SK-N-SH treated with all-trans-retinoic acid at 6 μM for 48 hours (cell line): Measurements from ENCODE around the gene SDK2.

Experiments used
- ATAC-seq: fragments of 200-7000 bp; cut with Tn5 transposase; 3 replicates; pipeline ENCODE4 v1.9.1; 2020; ENCODE audit warnings: mild to moderate bottlenecking, moderate library complexity
- BACH2 ChIP-seq: fragments of 250-450 bp; sonication (Bioruptor Pico); IDR thresholded peaks from 2 replicates; pipeline ENCODE4 v1.9.0; 2021; ENCODE audit warnings: mild to moderate bottlenecking, borderline replicate concordance
- CREB5 ChIP-seq: fragments of 250-450 bp; sonication (Bioruptor Pico); IDR thresholded peaks from 2 replicates; pipeline ENCODE4 v1.5.1; 2020; ENCODE audit warnings: low read depth, mild to moderate bottlenecking, moderate library complexity
- CSDC2 ChIP-seq: fragments of 250-450 bp; sonication (Bioruptor Pico); IDR thresholded peaks from 2 replicates; pipeline ENCODE4 v1.5.0; 2020; ENCODE audit warnings: mild to moderate bottlenecking, moderate library complexity
- GLIS3 ChIP-seq: fragments of 250-450 bp; sonication (Bioruptor Pico); IDR thresholded peaks from 2 replicates; pipeline ENCODE4 v1.5.0; 2020; ENCODE audit warnings: mild to moderate bottlenecking, moderate library complexity
- OSR1 ChIP-seq: fragments of 250-450 bp; sonication (Bioruptor Pico); IDR thresholded peaks from 2 replicates; pipeline ENCODE4 v1.8.0; 2022; ENCODE audit warnings: moderate library complexity, mild to moderate bottlenecking, inconsistent platforms
- PPARA ChIP-seq: fragments of 250-450 bp; sonication (Bioruptor Pico); IDR thresholded peaks from 2 replicates; pipeline ENCODE4 v1.5.0; 2020; ENCODE audit warnings: mild to moderate bottlenecking, borderline replicate concordance
- RARB ChIP-seq: fragments of 250-450 bp; sonication (Bioruptor Pico); IDR thresholded peaks from 2 replicates; pipeline ENCODE4 v1.8.0; 2021; ENCODE audit warnings: mild to moderate bottlenecking, moderate library complexity
- TCF4 ChIP-seq: fragments of 250-450 bp; sonication (Bioruptor Pico); IDR thresholded peaks from 2 replicates; pipeline ENCODE4 v1.8.0; 2021; ENCODE audit warnings: mild to moderate bottlenecking, moderate library complexity, borderline replicate concordance
- TOX ChIP-seq: fragments of 250-450 bp; sonication (Bioruptor Pico); IDR thresholded peaks from 2 replicates; pipeline ENCODE4 v1.8.0; 2021; ENCODE audit warnings: mild to moderate bottlenecking, moderate library complexity, borderline replicate concordance
- ZC3H10 ChIP-seq: fragments of 250-450 bp; sonication (Bioruptor Pico); IDR thresholded peaks from 2 replicates; pipeline ENCODE4 v1.5.1; 2021; ENCODE audit warnings: mild to moderate bottlenecking, moderate library complexity
- ZFP3 ChIP-seq: fragments of 250-450 bp; sonication (Bioruptor Pico); IDR thresholded peaks from 2 replicates; pipeline ENCODE4 v1.5.0; 2020; ENCODE audit warnings: mild to moderate bottlenecking, moderate library complexity
- ZFP30 ChIP-seq: fragments of 450-650 bp; formaldehyde crosslinking; IDR thresholded peaks from 2 replicates; pipeline ENCODE4 v1.5.0; 2022; ENCODE audit warnings: mild to moderate bottlenecking, moderate library complexity
- ZNF565 ChIP-seq: fragments of 450-650 bp; formaldehyde crosslinking; conservative IDR thresholded peaks from 2 replicates; pipeline ENCODE4 v1.5.0; 2020; ENCODE audit warnings: low read depth, mild to moderate bottlenecking, moderate library complexity
- ZNF70 ChIP-seq: fragments of 450-650 bp; formaldehyde crosslinking; IDR thresholded peaks from 2 replicates; pipeline ENCODE4 v1.5.0; 2020; ENCODE audit warnings: mild to moderate bottlenecking, moderate library complexity
- ZNF8 ChIP-seq: fragments of 450-650 bp; formaldehyde crosslinking; IDR thresholded peaks from 2 replicates; pipeline ENCODE4 v1.5.0; 2020; ENCODE audit warnings: mild to moderate bottlenecking, moderate library complexity
- TF ChIP-seq, protein P1 (sequence below): fragments of 250-450 bp; sonication (Bioruptor Pico); IDR thresholded peaks from 2 replicates; pipeline ENCODE4 v1.8.0; 2020; ENCODE audit warnings: mild to moderate bottlenecking, moderate library complexity, borderline replicate concordance
- TF ChIP-seq, protein P2 (sequence below): fragments of 250-450 bp; sonication (Bioruptor Pico); IDR thresholded peaks from 2 replicates; pipeline ENCODE4 v1.8.0; 2021; ENCODE audit warnings: low read depth, mild to moderate bottlenecking, moderate library complexity, borderline replicate concordance
- TF ChIP-seq, protein P3 (sequence below): fragments of 250-450 bp; sonication (Bioruptor Pico); IDR thresholded peaks from 2 replicates; pipeline ENCODE4 v1.5.0; 2020; ENCODE audit warnings: mild to moderate bottlenecking, moderate library complexity
- TF ChIP-seq, protein P4 (sequence below): fragments of 250-450 bp; sonication (Bioruptor Pico); IDR thresholded peaks from 2 replicates; pipeline ENCODE4 v1.5.1; 2021; ENCODE audit warnings: mild to moderate bottlenecking, moderate library complexity

SDK2 gene

DNA sequence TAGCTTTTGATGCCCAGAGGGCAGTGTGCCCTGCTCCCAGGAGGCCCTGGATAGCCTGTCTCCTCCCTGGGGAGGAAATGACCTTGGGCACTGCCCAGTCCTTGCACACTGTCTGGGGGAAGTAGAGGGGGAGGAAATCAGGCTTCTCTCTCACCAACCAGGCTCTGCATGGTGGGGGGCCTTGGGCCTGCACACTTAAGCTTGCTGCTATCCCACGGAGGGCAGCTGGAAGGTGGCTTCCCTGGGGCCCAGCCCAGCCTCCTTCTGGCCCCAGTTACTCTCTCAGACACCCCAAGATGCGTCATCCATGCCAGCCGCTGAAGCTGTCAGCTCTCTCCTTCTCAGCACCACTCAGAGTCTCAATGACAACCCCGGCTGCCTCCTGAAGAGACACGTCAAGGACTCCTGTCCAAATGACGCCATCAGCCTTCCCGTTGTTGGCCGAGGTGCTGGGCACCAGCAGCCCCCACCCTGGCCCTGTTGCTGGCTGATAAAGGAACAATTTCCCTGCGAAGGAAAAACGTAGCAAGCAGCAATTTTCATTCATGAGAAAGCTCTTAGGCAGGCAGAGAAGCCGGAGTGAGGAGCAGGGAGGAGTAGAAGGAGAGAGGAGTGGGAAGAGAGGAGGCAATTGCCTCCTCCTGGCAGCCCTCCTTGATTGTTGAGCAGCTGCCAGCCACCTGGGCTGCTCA is 95.5 kb downstream of the SDK2 start:
- TF ChIP-seq ZC3H10 (CRISPR knock-in tag) (no peak), ZNF565 (CRISPR knock-in tag) (no peak), ZNF8 (CRISPR knock-in tag) (no peak), OSR1 (CRISPR knock-in tag) (no peak), PPARA (no peak), CSDC2 (CRISPR knock-in tag) (no peak), BACH2 (CRISPR knock-in tag) (no peak), ZFP3 (CRISPR knock-in tag) (no peak), ZFP30 (no peak), TOX (CRISPR knock-in tag) (no peak), CREB5 (CRISPR knock-in tag) (no peak), TCF4 (CRISPR knock-in tag) (no peak), GLIS3 (CRISPR knock-in tag) (no peak)
- TF ChIP-seq, protein P1, sequence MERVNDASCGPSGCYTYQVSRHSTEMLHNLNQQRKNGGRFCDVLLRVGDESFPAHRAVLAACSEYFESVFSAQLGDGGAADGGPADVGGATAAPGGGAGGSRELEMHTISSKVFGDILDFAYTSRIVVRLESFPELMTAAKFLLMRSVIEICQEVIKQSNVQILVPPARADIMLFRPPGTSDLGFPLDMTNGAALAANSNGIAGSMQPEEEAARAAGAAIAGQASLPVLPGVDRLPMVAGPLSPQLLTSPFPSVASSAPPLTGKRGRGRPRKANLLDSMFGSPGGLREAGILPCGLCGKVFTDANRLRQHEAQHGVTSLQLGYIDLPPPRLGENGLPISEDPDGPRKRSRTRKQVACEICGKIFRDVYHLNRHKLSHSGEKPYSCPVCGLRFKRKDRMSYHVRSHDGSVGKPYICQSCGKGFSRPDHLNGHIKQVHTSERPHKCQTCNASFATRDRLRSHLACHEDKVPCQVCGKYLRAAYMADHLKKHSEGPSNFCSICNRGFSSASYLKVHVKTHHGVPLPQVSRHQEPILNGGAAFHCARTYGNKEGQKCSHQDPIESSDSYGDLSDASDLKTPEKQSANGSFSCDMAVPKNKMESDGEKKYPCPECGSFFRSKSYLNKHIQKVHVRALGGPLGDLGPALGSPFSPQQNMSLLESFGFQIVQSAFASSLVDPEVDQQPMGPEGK = no peak
- TF ChIP-seq, protein P2, sequence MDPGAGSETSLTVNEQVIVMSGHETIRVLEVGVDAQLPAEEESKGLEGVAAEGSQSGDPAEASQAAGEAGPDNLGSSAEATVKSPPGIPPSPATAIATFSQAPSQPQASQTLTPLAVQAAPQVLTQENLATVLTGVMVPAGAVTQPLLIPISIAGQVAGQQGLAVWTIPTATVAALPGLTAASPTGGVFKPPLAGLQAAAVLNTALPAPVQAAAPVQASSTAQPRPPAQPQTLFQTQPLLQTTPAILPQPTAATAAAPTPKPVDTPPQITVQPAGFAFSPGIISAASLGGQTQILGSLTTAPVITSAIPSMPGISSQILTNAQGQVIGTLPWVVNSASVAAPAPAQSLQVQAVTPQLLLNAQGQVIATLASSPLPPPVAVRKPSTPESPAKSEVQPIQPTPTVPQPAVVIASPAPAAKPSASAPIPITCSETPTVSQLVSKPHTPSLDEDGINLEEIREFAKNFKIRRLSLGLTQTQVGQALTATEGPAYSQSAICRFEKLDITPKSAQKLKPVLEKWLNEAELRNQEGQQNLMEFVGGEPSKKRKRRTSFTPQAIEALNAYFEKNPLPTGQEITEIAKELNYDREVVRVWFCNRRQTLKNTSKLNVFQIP (CRISPR knock-in tag) = no peak
- TF ChIP-seq, protein P3, sequence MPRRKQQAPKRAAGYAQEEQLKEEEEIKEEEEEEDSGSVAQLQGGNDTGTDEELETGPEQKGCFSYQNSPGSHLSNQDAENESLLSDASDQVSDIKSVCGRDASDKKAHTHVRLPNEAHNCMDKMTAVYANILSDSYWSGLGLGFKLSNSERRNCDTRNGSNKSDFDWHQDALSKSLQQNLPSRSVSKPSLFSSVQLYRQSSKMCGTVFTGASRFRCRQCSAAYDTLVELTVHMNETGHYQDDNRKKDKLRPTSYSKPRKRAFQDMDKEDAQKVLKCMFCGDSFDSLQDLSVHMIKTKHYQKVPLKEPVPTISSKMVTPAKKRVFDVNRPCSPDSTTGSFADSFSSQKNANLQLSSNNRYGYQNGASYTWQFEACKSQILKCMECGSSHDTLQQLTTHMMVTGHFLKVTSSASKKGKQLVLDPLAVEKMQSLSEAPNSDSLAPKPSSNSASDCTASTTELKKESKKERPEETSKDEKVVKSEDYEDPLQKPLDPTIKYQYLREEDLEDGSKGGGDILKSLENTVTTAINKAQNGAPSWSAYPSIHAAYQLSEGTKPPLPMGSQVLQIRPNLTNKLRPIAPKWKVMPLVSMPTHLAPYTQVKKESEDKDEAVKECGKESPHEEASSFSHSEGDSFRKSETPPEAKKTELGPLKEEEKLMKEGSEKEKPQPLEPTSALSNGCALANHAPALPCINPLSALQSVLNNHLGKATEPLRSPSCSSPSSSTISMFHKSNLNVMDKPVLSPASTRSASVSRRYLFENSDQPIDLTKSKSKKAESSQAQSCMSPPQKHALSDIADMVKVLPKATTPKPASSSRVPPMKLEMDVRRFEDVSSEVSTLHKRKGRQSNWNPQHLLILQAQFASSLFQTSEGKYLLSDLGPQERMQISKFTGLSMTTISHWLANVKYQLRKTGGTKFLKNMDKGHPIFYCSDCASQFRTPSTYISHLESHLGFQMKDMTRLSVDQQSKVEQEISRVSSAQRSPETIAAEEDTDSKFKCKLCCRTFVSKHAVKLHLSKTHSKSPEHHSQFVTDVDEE (CRISPR knock-in tag) = no peak
- TF ChIP-seq, protein P4, sequence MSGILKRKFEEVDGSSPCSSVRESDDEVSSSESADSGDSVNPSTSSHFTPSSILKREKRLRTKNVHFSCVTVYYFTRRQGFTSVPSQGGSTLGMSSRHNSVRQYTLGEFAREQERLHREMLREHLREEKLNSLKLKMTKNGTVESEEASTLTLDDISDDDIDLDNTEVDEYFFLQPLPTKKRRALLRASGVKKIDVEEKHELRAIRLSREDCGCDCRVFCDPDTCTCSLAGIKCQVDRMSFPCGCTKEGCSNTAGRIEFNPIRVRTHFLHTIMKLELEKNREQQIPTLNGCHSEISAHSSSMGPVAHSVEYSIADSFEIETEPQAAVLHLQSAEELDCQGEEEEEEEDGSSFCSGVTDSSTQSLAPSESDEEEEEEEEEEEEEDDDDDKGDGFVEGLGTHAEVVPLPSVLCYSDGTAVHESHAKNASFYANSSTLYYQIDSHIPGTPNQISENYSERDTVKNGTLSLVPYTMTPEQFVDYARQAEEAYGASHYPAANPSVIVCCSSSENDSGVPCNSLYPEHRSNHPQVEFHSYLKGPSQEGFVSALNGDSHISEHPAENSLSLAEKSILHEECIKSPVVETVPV (CRISPR knock-in tag) = no peak
- ATAC-seq = no peak

DNA sequence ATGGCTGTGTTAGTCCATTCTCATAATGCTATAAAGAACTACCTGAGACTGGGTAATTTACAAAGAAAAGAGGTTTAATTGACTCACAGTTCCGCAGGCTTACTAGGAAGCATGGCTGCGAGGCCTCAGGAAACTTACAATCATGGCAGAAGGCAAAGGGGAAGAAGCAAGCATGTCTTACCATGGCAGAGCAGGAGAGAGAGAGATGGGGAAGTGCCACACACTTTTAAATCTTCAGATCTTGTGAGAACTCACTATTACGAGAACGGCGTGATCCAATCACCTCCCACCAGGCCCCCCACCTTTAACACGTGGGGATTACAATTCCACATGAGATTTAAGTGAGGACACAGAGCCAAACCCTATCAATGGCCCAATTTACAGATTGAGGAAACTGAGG is 96.5 kb downstream of the SDK2 start:
- ATAC-seq = no peak
- TF ChIP-seq TCF4 (CRISPR knock-in tag) = no peak
- TF ChIP-seq ZNF565 (CRISPR knock-in tag) = no peak
- TF ChIP-seq ZFP30 = no peak
- no peak for TF ChIP-seq TOX (CRISPR knock-in tag)
- no peak for TF ChIP-seq PPARA
- TF ChIP-seq BACH2 (CRISPR knock-in tag) = no peak
- TF ChIP-seq, protein P4 (CRISPR knock-in tag) = no peak
- TF ChIP-seq ZNF8 (CRISPR knock-in tag) = no peak
- TF ChIP-seq RARB (CRISPR knock-in tag) = no peak
- TF ChIP-seq ZNF70 (CRISPR knock-in tag) = no peak
- no peak for TF ChIP-seq ZC3H10 (CRISPR knock-in tag)
